ENCODE measurements around the gene HIRA. TPM values are rescaled to one million over a fixed set of nuclear protein-coding genes. Genes with fewer than 3 reads are reported as not detected.
"Not testable (repeated sequence)": the region's sequence is repeated elsewhere in the genome, so short reads cannot be mapped to it uniquely, and the experiment has no call there.

The HIRA gene
- total RNA-seq, 2 donors from 2014 or later: 23.1 to 24.9 TPM

DNA sequence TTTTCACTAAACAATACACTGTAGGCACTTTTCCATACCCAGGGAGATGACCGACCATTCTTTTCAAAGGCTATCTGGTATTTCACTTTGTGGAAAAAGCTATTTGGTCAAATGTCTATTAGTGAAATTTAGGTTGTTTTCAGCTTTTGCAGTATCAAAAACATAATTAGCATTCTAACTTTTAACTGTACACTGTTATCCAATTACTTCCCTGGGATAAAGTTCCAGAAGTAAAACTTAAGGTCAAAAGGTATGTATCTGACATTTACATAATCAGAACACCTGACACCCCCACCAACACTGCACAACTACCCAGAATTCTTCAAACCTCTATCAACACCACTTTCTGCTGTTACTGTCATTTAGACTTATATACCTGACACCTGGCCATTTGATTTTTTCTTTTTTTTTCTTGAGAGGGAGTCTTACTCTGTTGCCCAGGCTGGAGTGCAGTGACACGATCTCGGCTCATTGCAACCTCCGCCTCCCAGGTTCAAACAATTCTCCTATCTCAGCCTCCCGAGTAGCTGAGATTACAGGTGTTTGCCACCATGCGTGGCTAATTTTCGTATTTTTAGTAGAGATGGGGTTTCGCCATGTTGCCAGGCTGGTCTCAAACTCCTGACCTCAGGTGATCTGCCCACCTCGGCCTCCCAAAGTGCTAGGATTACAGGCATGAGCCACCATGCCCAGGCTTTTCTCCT, 13.9 kb upstream of the HIRA start:
- not testable (repeated sequence) for H3K36me3 Mint-ChIP-seq (ENCODE audit: low read depth); DNase-seq; H3K4me3 Mint-ChIP-seq; ATAC-seq; H3K9me3 ChIP-seq (ENCODE audit: control insufficient read depth, low read length, poor library complexity, severe bottlenecking); H3K27me3 Mint-ChIP-seq
- Mint-ChIP-seq H3K4me1 (peaks cover 38% of the 10 kb centered on the region), H3K27ac (peak overlapping the region; percentile 97)

DNA sequence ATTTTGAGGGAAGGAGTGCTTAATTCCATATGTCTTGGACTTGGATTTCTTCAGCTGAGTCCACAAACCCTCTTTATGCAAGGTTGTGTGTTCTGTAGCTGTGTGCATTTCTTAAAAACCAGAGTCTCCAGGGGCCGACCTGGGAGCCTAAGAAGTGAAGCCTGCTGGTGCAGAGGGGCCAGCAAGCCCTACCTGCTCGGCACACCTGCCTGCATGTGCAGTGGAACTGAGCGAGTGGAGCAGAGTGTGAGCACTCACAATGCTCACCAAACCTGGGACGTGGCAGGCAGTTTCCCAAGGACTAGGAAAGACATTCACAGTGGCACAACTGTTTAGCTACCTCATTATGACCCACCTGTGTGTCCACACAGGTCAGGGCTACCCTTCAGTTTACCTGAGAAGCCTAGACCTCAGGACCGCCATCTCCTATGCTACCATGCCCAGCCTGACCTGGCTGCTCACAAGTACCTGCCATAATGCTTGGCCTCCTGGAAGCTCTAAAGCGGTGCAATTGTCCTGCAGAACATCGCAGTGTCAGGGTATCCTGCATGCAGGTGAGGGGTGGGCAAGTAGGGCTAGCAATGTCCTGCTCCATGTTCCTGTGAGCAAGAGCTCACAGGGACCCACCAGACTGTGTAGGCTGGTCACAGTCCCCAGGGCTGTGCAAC, 12.1 kb upstream of the HIRA start:
- peak overlapping the region; percentile 97 for H3K27ac Mint-ChIP-seq
- H3K27me3 Mint-ChIP-seq: no peaks in the 10 kb centered on the region
- DNase-seq (no peak), ATAC-seq (no peak)
- H3K36me3 Mint-ChIP-seq (ENCODE audit: low read depth): no peaks in the 10 kb centered on the region
- H3K9me3 ChIP-seq (ENCODE audit: control insufficient read depth, low read length, poor library complexity, severe bottlenecking): no peaks in the 10 kb centered on the region
- H3K4me1 Mint-ChIP-seq: peaks cover 38% of the 10 kb centered on the region
- H3K4me3 Mint-ChIP-seq: no peak overlapping the region

DNA sequence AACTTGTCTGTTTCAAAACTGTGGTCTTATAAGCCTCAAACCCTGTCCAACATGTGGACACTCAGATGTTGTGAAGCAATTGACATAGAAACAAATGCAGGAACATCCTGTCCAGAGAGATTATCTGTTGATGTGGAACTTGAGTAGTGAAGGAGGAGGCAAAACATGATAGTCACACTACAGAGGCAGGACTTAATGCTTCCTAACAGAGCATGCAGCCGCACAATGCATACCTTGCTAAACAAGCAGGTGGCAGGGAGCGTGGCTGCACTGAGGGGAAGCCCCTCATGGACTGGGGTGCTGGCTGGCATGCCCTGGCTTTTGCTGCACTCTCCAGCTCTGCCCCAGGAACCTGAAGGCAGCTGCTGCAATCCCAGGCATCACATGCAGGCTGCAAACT, 10.6 kb upstream of the HIRA start:
- DNase-seq (no peak), ATAC-seq (no peak)
- H3K4me3 Mint-ChIP-seq: no peak overlapping the region
- peaks cover 36% of the 10 kb centered on the region for H3K4me1 Mint-ChIP-seq
- H3K9me3 ChIP-seq (ENCODE audit: control insufficient read depth, low read length, poor library complexity, severe bottlenecking): no peaks in the 10 kb centered on the region
- no peak overlapping the region for H3K27ac Mint-ChIP-seq
- H3K27me3 Mint-ChIP-seq: no peaks in the 10 kb centered on the region
- peaks cover 3% of the 10 kb centered on the region for H3K36me3 Mint-ChIP-seq (ENCODE audit: low read depth)

DNA sequence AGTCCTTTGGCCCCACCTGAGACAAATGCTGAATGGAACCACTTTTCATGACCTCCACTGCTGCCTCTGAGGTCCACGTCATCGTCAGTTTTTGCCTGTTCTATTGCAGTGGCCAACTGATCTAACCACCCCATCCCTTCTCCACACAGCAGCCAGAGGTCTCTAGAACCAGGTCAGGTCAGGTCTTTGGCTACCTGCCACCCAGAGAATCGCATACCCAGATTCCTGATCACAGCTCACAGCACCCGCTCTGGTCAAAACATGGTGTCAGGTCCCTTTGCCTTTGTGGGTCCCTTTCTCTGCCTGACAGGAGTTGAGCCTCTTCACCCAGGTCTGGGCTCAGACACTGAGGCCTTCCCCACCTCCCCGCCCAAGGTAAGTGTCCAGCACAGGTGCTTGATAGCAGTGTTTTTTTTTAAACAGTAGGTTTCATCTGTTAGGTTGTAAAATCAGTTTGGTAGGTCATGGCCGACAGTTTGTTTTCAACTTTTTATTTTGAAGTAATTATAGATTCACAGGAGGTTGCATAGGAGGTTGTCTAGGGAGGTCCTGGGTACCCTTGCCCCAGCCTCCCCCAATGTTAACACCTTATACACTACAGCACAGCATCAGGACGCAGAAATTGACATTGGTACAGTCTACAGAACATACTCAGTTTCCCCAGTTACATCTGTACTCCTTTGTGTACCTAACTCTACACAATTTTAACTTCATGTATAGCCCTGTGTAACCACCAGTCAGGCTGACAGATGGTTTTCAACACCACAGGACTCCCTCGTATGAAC, 9.1 kb upstream of the HIRA start:
- H3K27me3 Mint-ChIP-seq: no peaks in the 10 kb centered on the region
- no peaks in the 10 kb centered on the region for H3K9me3 ChIP-seq (ENCODE audit: control insufficient read depth, low read length, poor library complexity, severe bottlenecking)
- peaks cover 3% of the 10 kb centered on the region for H3K36me3 Mint-ChIP-seq (ENCODE audit: low read depth)
- ATAC-seq (no peak), DNase-seq (no peak)
- no peak overlapping the region for H3K4me3 Mint-ChIP-seq
- H3K4me1 Mint-ChIP-seq: peaks cover 26% of the 10 kb centered on the region
- peak overlapping the region; percentile 24 for H3K27ac Mint-ChIP-seq

DNA sequence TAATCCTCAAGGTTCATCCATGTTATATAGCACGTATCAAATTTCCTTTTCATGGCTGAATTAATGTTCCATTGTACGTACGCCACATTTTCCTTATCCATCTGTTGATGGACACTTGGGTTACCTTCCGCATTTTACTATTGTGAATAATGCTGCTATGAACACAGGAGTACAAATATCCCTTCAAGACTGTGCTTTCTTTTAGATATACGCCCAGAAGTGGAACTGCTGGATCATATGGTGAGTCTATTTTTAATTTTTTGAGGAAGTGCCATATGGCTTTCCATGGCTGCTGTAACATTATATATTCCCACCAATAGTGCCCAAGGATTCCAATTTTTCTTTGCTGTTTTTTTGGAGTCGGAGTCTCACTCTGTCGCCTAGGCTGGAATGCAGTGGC, 6.8 kb upstream of the HIRA start:
- no peak overlapping the region for H3K4me3 Mint-ChIP-seq
- DNase-seq (no peak), ATAC-seq (no peak)
- peaks cover 17% of the 10 kb centered on the region for H3K4me1 Mint-ChIP-seq
- H3K27ac Mint-ChIP-seq: peak overlapping the region; percentile 49
- peaks cover 3% of the 10 kb centered on the region for H3K36me3 Mint-ChIP-seq (ENCODE audit: low read depth)
- H3K27me3 Mint-ChIP-seq: no peaks in the 10 kb centered on the region
- H3K9me3 ChIP-seq (ENCODE audit: control insufficient read depth, low read length, poor library complexity, severe bottlenecking): no peaks in the 10 kb centered on the region

DNA sequence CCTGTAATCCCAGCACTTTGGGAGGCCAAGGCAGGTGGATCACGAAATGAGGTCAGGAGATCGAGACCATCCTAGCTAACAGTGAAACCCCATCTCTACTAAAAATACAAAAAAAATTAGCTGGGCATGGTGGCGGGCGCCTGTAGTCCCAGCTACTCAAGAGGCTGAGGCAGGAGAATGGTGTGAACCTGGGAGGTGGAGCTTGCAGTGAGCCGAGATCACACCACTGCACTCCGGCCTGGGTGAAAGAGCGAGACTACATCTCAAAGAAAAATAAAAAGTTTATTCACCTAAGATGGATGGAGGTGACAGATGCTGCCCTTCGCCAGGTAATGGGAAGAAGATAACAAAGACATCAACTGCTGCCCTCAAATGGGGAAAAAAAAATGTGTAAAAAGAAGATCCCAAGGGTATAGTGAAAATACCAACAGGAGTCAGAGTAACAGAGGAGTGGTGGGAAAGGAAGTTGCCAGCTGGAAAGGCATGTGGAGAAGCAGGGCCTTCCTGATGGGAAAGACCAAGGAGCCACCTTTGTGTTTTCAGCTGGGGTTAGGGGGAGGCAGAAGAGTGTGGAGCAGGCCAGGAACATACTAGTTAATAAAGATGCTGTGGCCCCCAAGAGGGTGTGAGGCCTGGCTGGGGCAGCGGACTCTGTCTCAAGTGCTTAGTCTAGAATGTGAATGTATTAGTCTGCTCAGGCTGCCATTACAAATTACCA, 5.1 kb upstream of the HIRA start:
- peaks cover 17% of the 10 kb centered on the region for H3K4me1 Mint-ChIP-seq
- H3K27ac Mint-ChIP-seq; H3K36me3 Mint-ChIP-seq (ENCODE audit: low read depth); DNase-seq; H3K27me3 Mint-ChIP-seq; ATAC-seq; H3K4me3 Mint-ChIP-seq; H3K9me3 ChIP-seq (ENCODE audit: control insufficient read depth, low read length, poor library complexity, severe bottlenecking): not testable (repeated sequence)

DNA sequence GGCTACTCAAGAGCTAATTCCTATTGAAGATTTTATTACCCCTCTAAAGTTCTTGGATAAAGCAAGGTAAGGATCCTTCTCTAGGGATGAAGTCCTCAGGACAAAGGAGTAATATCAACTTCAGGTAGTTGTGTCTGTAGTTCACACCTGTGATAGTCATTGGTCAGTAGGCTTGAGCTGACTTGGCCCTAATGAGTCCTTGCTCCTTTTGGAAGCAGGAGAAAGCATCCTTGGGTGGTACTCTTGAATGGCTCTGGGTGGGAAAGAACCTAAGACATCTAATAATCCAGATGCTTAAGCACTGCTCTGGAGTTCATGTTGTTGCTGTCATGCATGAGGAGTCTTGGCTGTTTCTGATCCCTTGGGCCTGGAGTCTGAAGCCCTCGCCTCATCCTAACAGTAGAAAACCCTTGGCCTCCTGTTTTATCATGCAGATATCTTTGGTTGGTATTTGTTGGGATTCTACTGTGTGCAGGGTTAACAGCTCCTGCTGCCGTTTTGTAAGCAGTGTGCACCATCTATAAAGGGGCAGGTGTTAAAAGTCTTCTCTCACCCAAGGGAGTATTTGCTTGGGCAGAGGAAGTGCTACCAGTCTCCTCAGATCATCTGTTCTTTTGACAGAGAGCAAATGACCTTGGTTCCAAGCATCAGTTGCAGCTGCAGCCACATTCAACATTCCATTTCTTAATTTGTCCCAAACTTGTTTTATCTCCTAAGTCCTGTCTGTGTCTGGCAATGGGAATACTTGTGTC, 3.5 kb upstream of the HIRA start:
- ATAC-seq (no peak), DNase-seq (no peak)
- peaks cover 3% of the 10 kb centered on the region for H3K36me3 Mint-ChIP-seq (ENCODE audit: low read depth)
- no peaks in the 10 kb centered on the region for H3K27me3 Mint-ChIP-seq
- H3K4me3 Mint-ChIP-seq: no peak overlapping the region
- peaks cover 21% of the 10 kb centered on the region for H3K4me1 Mint-ChIP-seq
- no peaks in the 10 kb centered on the region for H3K9me3 ChIP-seq (ENCODE audit: control insufficient read depth, low read length, poor library complexity, severe bottlenecking)
- H3K27ac Mint-ChIP-seq: peak overlapping the region; percentile 94

DNA sequence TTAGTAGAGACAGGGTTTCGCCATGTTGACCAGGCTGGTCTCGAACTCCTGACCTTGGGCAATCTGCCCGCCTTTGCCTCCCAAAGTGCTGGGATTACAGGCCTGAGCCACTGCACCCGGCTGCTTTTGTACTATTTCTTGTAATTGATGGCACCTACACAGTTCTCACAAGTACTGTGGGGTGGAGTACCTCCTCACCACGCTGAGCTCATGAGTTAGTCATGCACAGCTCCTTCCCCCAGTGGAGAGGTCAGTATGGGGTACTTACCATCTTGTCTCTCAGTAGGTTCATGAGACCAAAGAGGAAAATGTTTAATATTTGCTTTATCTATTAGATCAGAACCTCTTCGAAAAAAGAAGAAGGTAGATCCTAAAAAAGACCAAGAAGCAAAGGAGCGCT, 2.9 kb upstream of the HIRA start:
- peaks cover 27% of the 10 kb centered on the region for H3K4me1 Mint-ChIP-seq
- H3K27ac Mint-ChIP-seq: peak overlapping the region; percentile 94
- no peaks in the 10 kb centered on the region for H3K9me3 ChIP-seq (ENCODE audit: control insufficient read depth, low read length, poor library complexity, severe bottlenecking)
- DNase-seq (no peak), ATAC-seq (no peak)
- no peaks in the 10 kb centered on the region for H3K27me3 Mint-ChIP-seq
- peak overlapping the region; percentile 57 for H3K4me3 Mint-ChIP-seq
- peaks cover 3% of the 10 kb centered on the region for H3K36me3 Mint-ChIP-seq (ENCODE audit: low read depth)

DNA sequence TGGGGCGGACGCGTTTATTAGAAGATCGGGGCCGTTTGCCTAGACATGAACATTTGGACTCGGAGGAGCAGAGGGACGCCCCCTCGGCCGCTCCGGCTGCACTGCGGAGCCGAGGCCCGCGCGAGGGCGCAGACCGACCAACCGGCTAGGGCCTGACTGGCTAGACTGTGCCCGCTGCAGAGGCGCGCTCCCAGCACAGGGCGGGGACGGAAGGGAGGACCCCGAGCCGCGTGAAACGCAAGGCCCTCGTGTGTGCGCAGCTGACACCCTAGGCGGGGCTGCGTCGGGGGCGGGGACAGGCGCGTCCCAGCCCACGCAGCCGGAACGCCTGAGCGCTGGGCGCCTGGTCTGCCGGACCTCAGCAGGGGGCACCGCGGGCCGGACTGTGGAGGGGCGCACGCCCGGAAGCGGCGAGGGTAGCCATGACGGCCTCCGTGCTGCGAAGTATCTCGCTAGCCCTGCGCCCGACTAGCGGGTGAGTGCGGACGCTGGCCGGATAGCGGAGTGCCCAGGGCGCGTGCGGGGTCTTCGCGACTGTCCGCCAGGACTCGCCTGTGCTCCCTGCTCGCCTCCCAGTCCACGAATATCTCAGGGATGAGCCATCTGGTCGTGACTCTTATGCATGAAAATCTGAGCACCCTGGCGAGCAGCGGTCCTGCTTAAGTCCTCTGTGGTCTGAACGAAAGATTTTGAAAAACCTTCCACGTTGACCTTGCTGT, 759 bp upstream of the HIRA start, which contains the start of gene MRPL40:
Gene MRPL40, plus strand, starts transcription at position 413 of the 719 bp plus-strand sequence. Its CDS starts 10 bp downstream, at position 423.
- ATAC-seq (peak; percentile 82), DNase-seq (peak; percentile 71 to 75 (median 74))
- peaks cover 27% of the 10 kb centered on the region for H3K4me1 Mint-ChIP-seq
- H3K27me3 Mint-ChIP-seq: no peaks in the 10 kb centered on the region
- no peaks in the 10 kb centered on the region for H3K36me3 Mint-ChIP-seq (ENCODE audit: low read depth)
- H3K9me3 ChIP-seq (ENCODE audit: control insufficient read depth, low read length, poor library complexity, severe bottlenecking): no peaks in the 10 kb centered on the region
- peak within 1 kb of the TSS; percentile 94 for H3K4me3 Mint-ChIP-seq
- H3K27ac Mint-ChIP-seq: peak within 1 kb of the TSS; percentile 94

DNA sequence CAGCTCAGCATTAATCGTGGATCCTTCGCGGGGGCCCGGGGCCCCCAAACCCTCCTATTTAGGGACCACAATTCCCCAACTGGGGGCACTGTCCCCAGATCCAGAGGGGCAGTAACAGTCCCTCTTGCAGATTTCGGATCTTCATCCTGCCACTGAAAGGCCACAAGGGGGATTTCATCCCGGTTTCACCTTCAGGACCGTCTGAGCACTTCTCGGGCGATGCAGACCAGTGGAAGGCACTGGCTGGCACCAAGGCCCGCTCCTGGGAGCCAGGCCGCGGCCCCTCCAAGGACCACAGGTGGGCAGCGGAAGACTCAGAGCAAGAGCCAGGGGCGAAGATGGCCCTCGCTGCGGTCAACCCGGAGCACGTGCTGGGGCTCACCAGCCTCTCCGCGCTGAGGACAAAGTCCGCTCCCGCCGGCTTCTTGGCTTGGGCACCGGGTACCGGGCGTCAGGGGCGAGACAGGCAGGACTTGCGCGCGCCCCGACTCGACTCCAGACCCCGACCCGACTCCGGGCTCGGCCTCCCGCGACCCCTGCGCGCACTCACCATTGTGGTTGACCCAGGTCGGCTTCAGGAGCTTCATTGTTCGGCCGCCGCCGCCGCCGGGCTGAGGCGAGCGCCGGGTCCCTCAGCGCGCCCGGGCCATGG, 517 bp downstream of the HIRA start:
- Mint-ChIP-seq H3K4me1 (peaks cover 40% of the 10 kb centered on the region), H3K27me3 (no peaks in the 10 kb centered on the region), H3K4me3 (peak overlapping the region; percentile 94), H3K36me3 (ENCODE audit: low read depth) (peaks cover 3% of the 10 kb centered on the region), H3K27ac (peak overlapping the region; percentile 90)
- H3K9me3 ChIP-seq (ENCODE audit: control insufficient read depth, low read length, poor library complexity, severe bottlenecking): no peaks in the 10 kb centered on the region
- ATAC-seq (no peak), DNase-seq (peak in 2 of 3 donors; percentile 14 to 22)

DNA sequence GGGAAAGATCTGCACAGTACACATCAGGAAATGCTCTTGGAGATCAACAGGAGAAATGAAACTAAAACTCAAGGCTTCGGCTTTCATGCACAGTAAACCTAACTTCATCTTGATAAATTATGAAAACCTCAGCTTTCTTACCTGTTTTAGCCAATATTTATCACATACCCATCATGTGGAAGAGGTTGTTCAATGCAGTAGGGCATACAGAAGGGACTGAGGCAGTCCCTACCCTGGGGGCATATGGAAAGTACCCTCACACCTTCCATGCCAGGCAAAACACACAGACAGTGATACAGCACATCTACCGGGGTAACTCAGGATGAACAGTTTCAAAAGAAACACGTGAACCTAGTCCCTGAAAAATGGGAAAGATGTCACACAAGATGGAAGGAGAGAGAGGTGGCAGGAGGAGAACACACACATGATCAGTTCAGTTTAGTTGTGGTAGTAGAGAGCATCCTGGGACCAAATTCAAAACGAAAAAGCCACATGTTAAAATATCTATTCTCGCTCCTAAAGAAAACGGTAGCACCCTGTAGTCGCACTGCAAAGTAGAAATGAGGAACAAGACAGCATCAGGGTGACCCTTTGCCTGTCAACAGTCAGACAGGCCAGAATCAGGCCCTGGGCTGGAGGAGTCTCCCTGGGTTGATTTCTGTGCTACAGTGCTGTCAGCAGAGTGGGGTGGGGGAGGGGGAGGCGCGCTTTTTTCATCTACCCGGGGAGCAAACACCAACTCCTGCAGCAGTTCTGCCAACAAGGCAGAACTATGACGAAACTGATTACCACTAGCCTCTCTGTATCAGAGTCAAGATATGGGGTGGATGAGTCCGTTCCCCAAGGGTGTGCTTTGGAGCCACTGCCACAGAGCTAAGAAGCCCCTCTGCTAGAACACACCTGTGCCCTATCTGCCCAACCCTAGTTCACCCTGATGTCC, 1.3 kb downstream of the HIRA start:
- peak overlapping the region; percentile 94 for H3K4me3 Mint-ChIP-seq
- peak overlapping the region; percentile 90 for H3K27ac Mint-ChIP-seq
- peak in 1 of 3 donors; percentile 25 for DNase-seq
- peaks cover 43% of the 10 kb centered on the region for H3K4me1 Mint-ChIP-seq
- H3K27me3 Mint-ChIP-seq: no peaks in the 10 kb centered on the region
- H3K36me3 Mint-ChIP-seq (ENCODE audit: low read depth): peaks cover 3% of the 10 kb centered on the region
- no peaks in the 10 kb centered on the region for H3K9me3 ChIP-seq (ENCODE audit: control insufficient read depth, low read length, poor library complexity, severe bottlenecking)
- ATAC-seq: peak; percentile 24

Measured in T-helper 17 cell (primary cell).